Neural cell (in vitro differentiated cells): ENCODE data around the gene RPGRIP1L.

Source experiments
- CTCF ChIP-seq: fragments of 450-650 bp; IDR thresholded peaks from 2 replicates; pipeline ENCODE4 v1.5.1; 2014; ENCODE audit warnings: antibody characterized with exemption, mild to moderate bottlenecking, moderate library complexity; ENCODE audit not compliant: poor library complexity, severe bottlenecking
- EP300 ChIP-seq: fragments of 450-650 bp; conservative IDR thresholded peaks from 2 replicates; pipeline ENCODE4 v1.6.1; 2014; ENCODE audit warnings: antibody characterized with exemption, mild to moderate bottlenecking, moderate library complexity; ENCODE audit not compliant: poor library complexity, severe bottlenecking
- POLR2AphosphoS5 ChIP-seq: IDR thresholded peaks from 2 replicates; pipeline ENCODE4 v1.6.1; 2012

- TF ChIP-seq CTCF (no peak), EP300 (peak; percentile 12), POLR2AphosphoS5 (peak; percentile 19)
Observed at GRCh38 chr16:53619235-53619634, 84.4 kb downstream of the RPGRIP1L start.
